Astrocyte (in vitro differentiated cells and primary cell): ENCODE results near the gene CATSPERB.

Experiments
- CTCF ChIP-seq: IDR thresholded peaks from 2 replicates; pipeline ENCODE4 v1.5.1; 2011; ENCODE audit warnings: low read depth, mild to moderate bottlenecking, inconsistent platforms, low read length, moderate library complexity; ENCODE audit not compliant: insufficient read depth
- EZH2 ChIP-seq: IDR thresholded peaks from 2 replicates; pipeline ENCODE4 v1.6.1; 2012; ENCODE audit warnings: mild to moderate bottlenecking, low read length, inconsistent platforms; ENCODE audit not compliant: insufficient read depth

- TF ChIP-seq CTCF (no peak), EZH2 (no peak)
Observed at GRCh38 chr14:91732439-91732838, 553 bp upstream of the CATSPERB start.
